Measurements from ENCODE around the gene CIITA. TPM values are rescaled to one million over a fixed set of nuclear protein-coding genes. Genes with fewer than 3 reads are reported as not detected.

Gene CIITA
- total RNA-seq, 1 donor from 2014 or later: 0.13 TPM

DNA sequence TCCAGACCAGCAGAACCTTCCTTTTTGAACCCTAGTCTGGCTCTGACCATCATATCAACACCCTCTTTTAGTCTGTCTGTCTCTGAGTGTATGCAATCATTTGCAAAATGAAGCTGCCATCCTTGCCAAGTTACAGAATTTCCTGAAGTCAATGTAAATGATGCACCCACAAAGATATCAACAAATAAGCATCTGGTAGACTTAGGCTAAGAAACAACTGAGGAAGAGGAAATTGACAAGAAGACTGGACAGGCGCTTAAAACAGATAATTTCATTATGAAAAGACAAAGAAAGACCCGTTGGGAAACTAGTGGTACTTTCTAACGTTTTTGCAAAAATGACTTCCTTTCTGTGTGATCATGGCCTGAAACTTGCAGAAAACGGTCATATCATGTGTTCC, 24.7 kb upstream of the CIITA start:
- Mint-ChIP-seq H3K27me3 (ENCODE audit: unreplicated experiment) (peaks cover 2% of the 10 kb centered on the region), H3K9me3 (ENCODE audit: unreplicated experiment) (no peaks in the 10 kb centered on the region), H3K4me1 (ENCODE audit: unreplicated experiment) (peaks cover under 1% of the 10 kb centered on the region), H3K36me3 (ENCODE audit: low read depth, unreplicated experiment) (no peaks in the 10 kb centered on the region), H3K27ac (ENCODE audit: unreplicated experiment) (no peak overlapping the region), H3K4me3 (ENCODE audit: unreplicated experiment) (no peak overlapping the region)
- TF ChIP-seq, protein P1, sequence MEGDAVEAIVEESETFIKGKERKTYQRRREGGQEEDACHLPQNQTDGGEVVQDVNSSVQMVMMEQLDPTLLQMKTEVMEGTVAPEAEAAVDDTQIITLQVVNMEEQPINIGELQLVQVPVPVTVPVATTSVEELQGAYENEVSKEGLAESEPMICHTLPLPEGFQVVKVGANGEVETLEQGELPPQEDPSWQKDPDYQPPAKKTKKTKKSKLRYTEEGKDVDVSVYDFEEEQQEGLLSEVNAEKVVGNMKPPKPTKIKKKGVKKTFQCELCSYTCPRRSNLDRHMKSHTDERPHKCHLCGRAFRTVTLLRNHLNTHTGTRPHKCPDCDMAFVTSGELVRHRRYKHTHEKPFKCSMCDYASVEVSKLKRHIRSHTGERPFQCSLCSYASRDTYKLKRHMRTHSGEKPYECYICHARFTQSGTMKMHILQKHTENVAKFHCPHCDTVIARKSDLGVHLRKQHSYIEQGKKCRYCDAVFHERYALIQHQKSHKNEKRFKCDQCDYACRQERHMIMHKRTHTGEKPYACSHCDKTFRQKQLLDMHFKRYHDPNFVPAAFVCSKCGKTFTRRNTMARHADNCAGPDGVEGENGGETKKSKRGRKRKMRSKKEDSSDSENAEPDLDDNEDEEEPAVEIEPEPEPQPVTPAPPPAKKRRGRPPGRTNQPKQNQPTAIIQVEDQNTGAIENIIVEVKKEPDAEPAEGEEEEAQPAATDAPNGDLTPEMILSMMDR (IDR thresholded peaks at IDR 0.05; ENCODE audit: unreplicated experiment): no peak
- DNase-seq (ENCODE audit: low spot score): no peak

DNA sequence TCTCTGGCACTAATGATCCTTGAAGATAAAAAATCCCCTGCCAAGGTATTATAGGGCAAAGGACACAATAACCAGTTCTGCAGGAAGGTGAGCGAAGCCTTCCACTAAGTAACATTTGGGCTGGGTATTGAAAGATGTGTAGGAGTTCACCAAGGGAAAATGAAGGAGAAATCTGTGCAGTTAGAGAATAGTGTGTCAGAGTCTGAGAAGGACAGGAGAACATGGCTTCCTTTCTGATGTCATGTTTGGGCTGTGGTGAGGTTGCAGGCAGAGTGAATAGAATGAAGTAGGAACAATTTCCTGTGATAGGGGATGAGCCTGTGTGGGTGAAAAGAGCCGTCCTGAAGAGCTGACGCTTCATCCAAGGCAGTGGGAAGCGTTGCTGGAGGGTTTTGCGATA, 24.1 kb upstream of the CIITA start:
- Mint-ChIP-seq H3K9me3 (ENCODE audit: unreplicated experiment) (no peaks in the 10 kb centered on the region), H3K4me1 (ENCODE audit: unreplicated experiment) (no peaks in the 10 kb centered on the region), H3K27ac (ENCODE audit: unreplicated experiment) (no peak overlapping the region), H3K36me3 (ENCODE audit: low read depth, unreplicated experiment) (no peaks in the 10 kb centered on the region), H3K4me3 (ENCODE audit: unreplicated experiment) (no peak overlapping the region), H3K27me3 (ENCODE audit: unreplicated experiment) (peaks cover 2% of the 10 kb centered on the region)
- TF ChIP-seq, protein P1 (IDR thresholded peaks at IDR 0.05; ENCODE audit: unreplicated experiment): no peak
- DNase-seq (ENCODE audit: low spot score): no peak

DNA sequence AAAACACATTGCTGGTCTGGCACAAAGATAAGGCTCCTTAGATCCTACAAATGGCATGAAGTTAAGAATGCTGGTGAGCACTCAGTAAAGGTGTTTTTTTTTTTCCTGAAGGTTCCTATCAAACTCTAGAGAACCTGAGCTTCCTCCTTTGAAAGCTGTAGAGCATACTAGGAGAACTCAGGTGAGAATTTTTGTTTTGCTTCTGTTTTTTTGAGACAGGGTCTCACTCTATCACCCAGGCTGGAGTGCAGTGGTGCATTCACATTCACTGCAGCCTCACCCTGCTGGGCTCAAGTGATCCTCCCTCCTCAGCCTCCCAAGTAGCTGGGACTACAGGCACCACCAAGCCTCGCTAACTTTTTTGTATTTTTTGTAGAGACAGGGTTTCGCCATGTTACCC, 21.0 kb upstream of the CIITA start:
- TF ChIP-seq, protein P1 (IDR thresholded peaks at IDR 0.05; ENCODE audit: unreplicated experiment): no peak
- no peaks in the 10 kb centered on the region for H3K4me1 Mint-ChIP-seq (ENCODE audit: unreplicated experiment)
- H3K27ac Mint-ChIP-seq (ENCODE audit: unreplicated experiment): no peak overlapping the region
- no peaks in the 10 kb centered on the region for H3K9me3 Mint-ChIP-seq (ENCODE audit: unreplicated experiment)
- H3K27me3 Mint-ChIP-seq (ENCODE audit: unreplicated experiment): peaks cover 2% of the 10 kb centered on the region
- no peak overlapping the region for H3K4me3 Mint-ChIP-seq (ENCODE audit: unreplicated experiment)
- no peak for DNase-seq (ENCODE audit: low spot score)
- H3K36me3 Mint-ChIP-seq (ENCODE audit: low read depth, unreplicated experiment): no peaks in the 10 kb centered on the region

GRCh38 chr16:10858203-10858602, 18.8 kb upstream of the CIITA start:
- DNase-seq (ENCODE audit: low spot score): no peak
- no peak overlapping the region for H3K4me3 Mint-ChIP-seq (ENCODE audit: unreplicated experiment)
- H3K27ac Mint-ChIP-seq (ENCODE audit: unreplicated experiment): no peak overlapping the region
- H3K36me3 Mint-ChIP-seq (ENCODE audit: low read depth, unreplicated experiment): no peaks in the 10 kb centered on the region
- no peaks in the 10 kb centered on the region for H3K4me1 Mint-ChIP-seq (ENCODE audit: unreplicated experiment)
- H3K9me3 Mint-ChIP-seq (ENCODE audit: unreplicated experiment): no peaks in the 10 kb centered on the region
- TF ChIP-seq, protein P1 (IDR thresholded peaks at IDR 0.05; ENCODE audit: unreplicated experiment): no peak
- H3K27me3 Mint-ChIP-seq (ENCODE audit: unreplicated experiment): peaks cover 2% of the 10 kb centered on the region

DNA sequence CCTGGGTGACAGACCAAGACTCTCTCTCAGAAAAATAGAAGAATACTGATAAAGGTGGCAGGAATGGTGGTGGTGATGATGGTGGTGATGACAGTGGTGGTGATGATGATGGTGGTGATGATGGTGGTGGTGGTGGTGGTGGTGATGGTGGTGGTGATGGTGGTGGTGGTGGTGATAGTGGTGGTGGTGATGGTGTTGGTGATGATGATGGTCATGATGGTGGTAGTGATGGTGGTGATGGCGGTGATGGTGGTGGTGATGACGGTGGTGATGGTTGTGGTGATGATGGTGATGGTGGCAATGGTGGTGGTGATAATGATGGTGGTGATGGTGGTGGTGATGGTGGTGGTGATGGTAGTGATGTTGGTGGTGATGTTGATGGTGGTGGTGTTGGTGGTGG, 18.0 kb upstream of the CIITA start:
- no peak for DNase-seq (ENCODE audit: low spot score)
- Mint-ChIP-seq H3K36me3 (ENCODE audit: low read depth, unreplicated experiment) (no peaks in the 10 kb centered on the region), H3K27ac (ENCODE audit: unreplicated experiment) (no peak overlapping the region), H3K4me3 (ENCODE audit: unreplicated experiment) (no peak overlapping the region), H3K4me1 (ENCODE audit: unreplicated experiment) (no peaks in the 10 kb centered on the region), H3K27me3 (ENCODE audit: unreplicated experiment) (peaks cover 2% of the 10 kb centered on the region), H3K9me3 (ENCODE audit: unreplicated experiment) (no peaks in the 10 kb centered on the region)
- TF ChIP-seq, protein P1 (IDR thresholded peaks at IDR 0.05; ENCODE audit: unreplicated experiment): no peak

All from endothelial cell (in vitro differentiated cells).